Ascending aorta (tissue), 2 donors: Measurements from ENCODE around the gene N4BP2. TPM values are rescaled to one million over a fixed set of nuclear protein-coding genes. Genes with fewer than 3 reads are reported as not detected.

ENCODE experiments used
- DNase-seq, 2 donors: peaks; one replicate each; pipeline ENCODE4 v3.0.0-alpha.2; 2019; ENCODE audit warnings: low spot score in 2 of 2
- H3K27ac ChIP-seq, 2 donors: fragments of 200-600 bp; sonication (generic); one replicate each; pipeline ENCODE4 v1.5.1; 2016 to 2017; ENCODE audit warnings: mild to moderate bottlenecking in 1 of 2
- H3K27me3 ChIP-seq: fragments of 200-600 bp; sonication (generic); one replicate; pipeline ENCODE4 v1.5.1; 2017
- H3K36me3 ChIP-seq, 2 donors: fragments of 200-600 bp; sonication (generic); one replicate each; pipeline ENCODE4 v1.5.1; 2016
- H3K4me1 ChIP-seq, 2 donors: fragments of 200-600 bp; sonication (generic); one replicate each; pipeline ENCODE4 v1.5.1; 2016 to 2017; ENCODE audit warnings: mild to moderate bottlenecking in 1 of 2
- H3K4me3 ChIP-seq, 2 donors: fragments of 200-600 bp; sonication (generic); one replicate each; pipeline ENCODE4 v1.5.1; 2016 to 2017; ENCODE audit warnings: mild to moderate bottlenecking in 1 of 2
- H3K9me3 ChIP-seq, 2 donors: fragments of 200-600 bp; sonication (generic); one replicate each; pipeline ENCODE4 v1.5.1; 2016
- CTCF ChIP-seq, 3 experiments: fragments of 200-600 bp in 2 of 3; fragments of 450-650 bp in 1 of 3; sonication (generic) in 2 of 3; IDR thresholded peaks; one replicate each; pipeline ENCODE4 v1.5.1; 2016 to 2019; ENCODE audit warnings: antibody characterized with exemption in 3 of 3, mild to moderate bottlenecking in 1 of 3, moderate library complexity in 1 of 3
- intact Hi-C: fragments of 100-400 bp; cut with DNase I; formaldehyde crosslinking; loops from one replicate; pipeline ENCODE4 v1.15.1; 2023
- total RNA-seq: library from RNA; depleted of rRNA; stranded (reverse); fragments of >200 nt; gene quantifications from one replicate; pipeline ENCODE4 v1.1.0, GENCODE V29; 2016

N4BP2 gene
- total RNA-seq, 1 donor from 2014 or later = 0.53 TPM

DNA sequence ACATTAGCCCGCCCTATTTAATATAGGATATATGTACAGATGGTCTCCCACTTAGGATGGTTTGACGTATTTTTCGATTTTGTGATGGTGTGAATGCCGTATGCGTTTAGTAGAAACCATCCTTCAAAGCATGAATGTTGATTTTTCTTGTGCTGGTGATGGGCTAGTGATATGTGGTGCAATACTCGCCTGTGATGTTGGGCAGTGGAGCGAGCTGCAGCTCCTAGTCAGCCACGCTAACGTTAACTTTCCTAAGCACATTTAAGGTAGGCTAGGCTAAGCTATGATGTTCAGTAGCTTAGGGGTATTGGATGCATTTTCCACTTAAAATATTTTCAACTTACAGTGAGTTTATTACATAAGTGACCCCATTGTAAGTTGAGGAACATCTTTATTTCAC is 103.6 kb downstream of the N4BP2 start:
- Histone ChIP-seq H3K27me3 (no peaks in the 10 kb centered on the region), H3K9me3 (no peaks in the 10 kb centered on the region), H3K36me3 (no peaks in the 10 kb centered on the region), H3K4me1 (no peaks in the 10 kb centered on the region), H3K27ac (no peak overlapping the region), H3K4me3 (no peak overlapping the region)
- no peak for DNase-seq
- intact Hi-C loops = no loop called here
- no peak for TF ChIP-seq CTCF (IDR thresholded peaks at IDR 0.05)

GRCh38 chr4:40164459-40164858 is 107.8 kb downstream of the N4BP2 start:
- no peak overlapping the region for H3K4me3 ChIP-seq
- no peaks in the 10 kb centered on the region for H3K27me3 ChIP-seq
- no peak for DNase-seq
- TF ChIP-seq CTCF (IDR thresholded peaks at IDR 0.05) = no peak
- H3K4me1 ChIP-seq = no peaks in the 10 kb centered on the region
- intact Hi-C loops = no loop called here
- no peaks in the 10 kb centered on the region for H3K36me3 ChIP-seq
- no peak overlapping the region for H3K27ac ChIP-seq
- no peaks in the 10 kb centered on the region for H3K9me3 ChIP-seq

DNA sequence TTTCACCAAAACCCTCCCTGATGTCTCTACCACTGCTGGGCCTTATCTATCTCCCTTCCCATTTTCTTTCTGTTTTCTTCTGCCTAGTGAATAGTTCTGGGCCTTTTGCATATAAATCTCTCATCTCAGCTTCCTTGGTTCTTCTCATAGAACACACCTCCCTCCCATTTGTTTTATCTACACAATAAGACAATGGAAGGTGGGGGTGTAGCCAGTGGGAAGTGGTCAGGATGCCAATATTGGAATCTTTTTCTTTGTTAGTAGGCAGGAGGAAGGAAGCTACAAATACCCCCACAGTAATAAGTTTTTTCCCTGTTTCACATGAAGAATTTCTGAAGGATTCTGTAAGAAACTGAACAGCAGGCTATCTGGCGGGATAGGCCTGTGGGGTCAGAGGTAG is 109.3 kb downstream of the N4BP2 start:
- DNase-seq = no peak
- intact Hi-C loops = no loop called here
- Histone ChIP-seq H3K36me3 (no peaks in the 10 kb centered on the region), H3K27me3 (no peaks in the 10 kb centered on the region), H3K9me3 (no peaks in the 10 kb centered on the region), H3K4me3 (no peak overlapping the region), H3K27ac (no peak overlapping the region), H3K4me1 (no peaks in the 10 kb centered on the region)
- TF ChIP-seq CTCF (IDR thresholded peaks at IDR 0.05) = no peak

DNA sequence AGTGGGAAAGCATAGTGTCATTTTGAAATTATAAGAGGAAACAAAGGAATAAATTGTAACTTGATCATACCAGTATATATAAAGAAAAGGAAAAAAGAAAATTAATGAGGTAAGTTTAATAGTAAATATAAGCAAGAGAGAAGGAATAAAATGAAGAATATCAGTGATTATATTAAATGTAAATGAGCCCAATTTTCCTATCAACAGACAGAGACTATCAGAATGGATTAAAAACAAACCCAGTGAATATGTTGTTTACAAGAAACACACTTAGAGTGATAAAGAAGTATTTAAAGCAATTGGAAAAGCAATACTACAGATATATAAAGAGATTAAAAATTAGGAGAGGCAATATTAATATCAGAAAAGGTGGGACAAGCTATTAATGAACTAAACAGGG is 111.4 kb downstream of the N4BP2 start:
- Histone ChIP-seq H3K9me3 (no peaks in the 10 kb centered on the region), H3K27ac (no peak overlapping the region), H3K4me1 (no peaks in the 10 kb centered on the region), H3K27me3 (no peaks in the 10 kb centered on the region), H3K36me3 (no peaks in the 10 kb centered on the region), H3K4me3 (no peak overlapping the region)
- intact Hi-C loops = no loop called here
- TF ChIP-seq CTCF (IDR thresholded peaks at IDR 0.05) = no peak
- no peak for DNase-seq

GRCh38 chr4:40170588-40170987 is 113.9 kb downstream of the N4BP2 start:
- Histone ChIP-seq H3K36me3 (no peaks in the 10 kb centered on the region), H3K4me3 (no peak overlapping the region), H3K27me3 (no peaks in the 10 kb centered on the region), H3K27ac (no peak overlapping the region), H3K9me3 (no peaks in the 10 kb centered on the region), H3K4me1 (no peaks in the 10 kb centered on the region)
- no peak for TF ChIP-seq CTCF (IDR thresholded peaks at IDR 0.05)
- DNase-seq = no peak
- intact Hi-C loops = no loop called here

DNA sequence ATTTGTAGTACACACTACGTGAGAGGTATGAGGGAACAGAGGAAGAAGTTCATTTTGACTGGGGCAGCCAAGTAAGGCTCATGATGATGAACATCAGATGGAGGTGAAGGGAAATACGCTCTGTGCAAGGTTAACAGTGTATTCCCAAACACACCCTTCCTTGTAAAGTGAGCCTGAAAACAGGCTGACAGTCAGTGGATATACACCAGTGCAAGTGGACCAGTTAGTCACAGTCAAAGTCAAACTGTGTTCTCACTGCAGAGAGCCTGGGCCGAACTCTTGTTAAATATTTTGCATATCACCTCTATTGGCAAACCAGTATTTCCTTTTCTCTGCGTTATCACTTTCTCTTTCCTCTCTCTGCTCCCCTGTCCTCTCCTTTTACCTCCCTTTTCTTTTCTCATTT is 116.8 kb downstream of the N4BP2 start:
- intact Hi-C loops = no loop called here
- H3K27ac ChIP-seq = no peak overlapping the region
- no peaks in the 10 kb centered on the region for H3K27me3 ChIP-seq
- no peak for TF ChIP-seq CTCF (IDR thresholded peaks at IDR 0.05)
- H3K9me3 ChIP-seq = no peaks in the 10 kb centered on the region
- H3K4me3 ChIP-seq = no peak overlapping the region
- no peaks in the 10 kb centered on the region for H3K36me3 ChIP-seq
- no peaks in the 10 kb centered on the region for H3K4me1 ChIP-seq
- DNase-seq = no peak
